Measurements from ENCODE around the gene MRPL58. TPM values are rescaled to one million over a fixed set of nuclear protein-coding genes. Genes with fewer than 3 reads are reported as not detected.

MRPL58 gene
- total RNA-seq, 1 donor from 2014 or later, result 16.2 TPM

- DNase-seq (ENCODE audit: low spot score), result no peak
- Mint-ChIP-seq H3K36me3 (ENCODE audit: low read depth, unreplicated experiment) (peaks cover 5% of the 10 kb centered on the region), H3K9me3 (ENCODE audit: unreplicated experiment) (no peaks in the 10 kb centered on the region), H3K27me3 (ENCODE audit: unreplicated experiment) (no peaks in the 10 kb centered on the region), H3K27ac (ENCODE audit: unreplicated experiment) (no peak overlapping the region), H3K4me3 (ENCODE audit: unreplicated experiment) (no peak overlapping the region), H3K4me1 (ENCODE audit: unreplicated experiment) (peaks cover 18% of the 10 kb centered on the region)
- TF ChIP-seq CTCF (IDR thresholded peaks at IDR 0.05; ENCODE audit: unreplicated experiment), result no peak
Observed at GRCh38 chr17:74995847-74996246, 16.6 kb upstream of the MRPL58 start.

- peaks cover 10% of the 10 kb centered on the region for H3K36me3 Mint-ChIP-seq (ENCODE audit: low read depth, unreplicated experiment)
- TF ChIP-seq CTCF (IDR thresholded peaks at IDR 0.05; ENCODE audit: unreplicated experiment), result no peak
- H3K4me3 Mint-ChIP-seq (ENCODE audit: unreplicated experiment), result no peak overlapping the region
- DNase-seq (ENCODE audit: low spot score), result no peak
- no peaks in the 10 kb centered on the region for H3K9me3 Mint-ChIP-seq (ENCODE audit: unreplicated experiment)
- peaks cover 9% of the 10 kb centered on the region for H3K4me1 Mint-ChIP-seq (ENCODE audit: unreplicated experiment)
- no peaks in the 10 kb centered on the region for H3K27me3 Mint-ChIP-seq (ENCODE audit: unreplicated experiment)
- H3K27ac Mint-ChIP-seq (ENCODE audit: unreplicated experiment), result no peak overlapping the region
Observed at GRCh38 chr17:74998783-74999182, 13.7 kb upstream of the MRPL58 start.

GRCh38 chr17:74999523-74999922 lies 12.9 kb upstream of the MRPL58 start:
- H3K27ac Mint-ChIP-seq (ENCODE audit: unreplicated experiment), result no peak overlapping the region
- no peaks in the 10 kb centered on the region for H3K27me3 Mint-ChIP-seq (ENCODE audit: unreplicated experiment)
- peaks cover 9% of the 10 kb centered on the region for H3K4me1 Mint-ChIP-seq (ENCODE audit: unreplicated experiment)
- DNase-seq (ENCODE audit: low spot score), result no peak
- no peak overlapping the region for H3K4me3 Mint-ChIP-seq (ENCODE audit: unreplicated experiment)
- no peak for TF ChIP-seq CTCF (IDR thresholded peaks at IDR 0.05; ENCODE audit: unreplicated experiment)
- H3K36me3 Mint-ChIP-seq (ENCODE audit: low read depth, unreplicated experiment), result peaks cover 15% of the 10 kb centered on the region
- no peaks in the 10 kb centered on the region for H3K9me3 Mint-ChIP-seq (ENCODE audit: unreplicated experiment)

- TF ChIP-seq CTCF (IDR thresholded peaks at IDR 0.05; ENCODE audit: unreplicated experiment), result no peak
- DNase-seq (ENCODE audit: low spot score), result no peak
- Mint-ChIP-seq H3K4me1 (ENCODE audit: unreplicated experiment) (peaks cover 9% of the 10 kb centered on the region), H3K27me3 (ENCODE audit: unreplicated experiment) (no peaks in the 10 kb centered on the region), H3K27ac (ENCODE audit: unreplicated experiment) (no peak overlapping the region), H3K4me3 (ENCODE audit: unreplicated experiment) (peak overlapping the region; percentile 12), H3K9me3 (ENCODE audit: unreplicated experiment) (no peaks in the 10 kb centered on the region), H3K36me3 (ENCODE audit: low read depth, unreplicated experiment) (peaks cover 25% of the 10 kb centered on the region)
Observed at GRCh38 chr17:75001915-75002843, 10.3 kb upstream of the MRPL58 start.
